22Rv1 (cell line): ENCODE results near the gene ENAH.

ENCODE experiments used
- H3K27ac ChIP-seq: fragments of 450-650 bp; 2 replicates; pipeline ENCODE4 v1.5.1; 2017
- CTCF ChIP-seq: fragments of 450-650 bp; IDR thresholded peaks from 2 replicates; pipeline ENCODE4 v1.5.1; 2017; ENCODE audit warnings: mild to moderate bottlenecking
- ZFX ChIP-seq: fragments of 450-650 bp; IDR thresholded peaks from 2 replicates; pipeline ENCODE4 v1.6.1; 2017; ENCODE audit warnings: antibody characterized with exemption, borderline replicate concordance

The ENAH gene

GRCh38 chr1:225477296-225477911 lies 175.5 kb downstream of the ENAH start:
- TF ChIP-seq CTCF (no peak), ZFX (no peak)
- H3K27ac ChIP-seq, result no peak overlapping the region

GRCh38 chr1:225476538-225476988 lies 176.4 kb downstream of the ENAH start:
- H3K27ac ChIP-seq, result no peak overlapping the region
- TF ChIP-seq CTCF, result no peak
- TF ChIP-seq ZFX, result no peak

GRCh38 chr1:225476100-225476511 lies 176.8 kb downstream of the ENAH start:
- TF ChIP-seq ZFX, result no peak
- no peak for TF ChIP-seq CTCF
- H3K27ac ChIP-seq, result no peak overlapping the region

- no peak overlapping the region for H3K27ac ChIP-seq
- TF ChIP-seq ZFX (no peak), CTCF (peak; percentile 100)
Observed at GRCh38 chr1:225474986-225475820, 177.7 kb downstream of the ENAH start.

- no peak overlapping the region for H3K27ac ChIP-seq
- no peak for TF ChIP-seq CTCF
- no peak for TF ChIP-seq ZFX
Observed at GRCh38 chr1:225474439-225474985, 178.4 kb downstream of the ENAH start.

GRCh38 chr1:225473676-225474438 lies 179.1 kb downstream of the ENAH start:
- peak overlapping the region; percentile 45 for H3K27ac ChIP-seq

GRCh38 chr1:225473266-225473665 lies 179.7 kb downstream of the ENAH start:
- peak overlapping the region; percentile 45 for H3K27ac ChIP-seq
